OCI-LY1 (cell line): Measurements from ENCODE around the gene MILR1.

ENCODE experiments used
- H2AFZ ChIP-seq: fragments of 200-600 bp; sonication (generic), shearing (Covaris generic); 2 replicates; pipeline ENCODE4 v1.6.0; 2014; ENCODE audit warnings: antibody characterized with exemption, mild to moderate bottlenecking, low read length
- H3F3A ChIP-seq: fragments of 200-600 bp; sonication (generic), shearing (Covaris generic); 2 replicates; pipeline ENCODE4 v1.6.0; 2014; ENCODE audit warnings: mild to moderate bottlenecking, antibody characterized with exemption, low read length, moderate library complexity; ENCODE audit not compliant: insufficient read depth
- H3K27ac ChIP-seq: fragments of 200-600 bp; sonication (generic); 2 replicates; pipeline ENCODE4 v1.5.1; 2014; ENCODE audit warnings: low read length, mixed run types, mild to moderate bottlenecking, low read depth; ENCODE audit not compliant: poor library complexity, severe bottlenecking
- H3K27me3 ChIP-seq: fragments of 200-600 bp; sonication (generic); 2 replicates; pipeline ENCODE4 v1.6.0; 2014; ENCODE audit warnings: antibody characterized with exemption, mild to moderate bottlenecking, low read length, moderate library complexity; ENCODE audit not compliant: insufficient read depth
- H3K36me3 ChIP-seq: fragments of 200-600 bp; sonication (generic); 2 replicates; pipeline ENCODE4 v1.6.1; 2014; ENCODE audit warnings: mild to moderate bottlenecking, antibody characterized with exemption, low read length, moderate library complexity, mixed read lengths; ENCODE audit not compliant: insufficient read depth
- H3K4me1 ChIP-seq: fragments of 200-600 bp; sonication (generic); 2 replicates; pipeline ENCODE4 v1.5.1; 2014; ENCODE audit warnings: mild to moderate bottlenecking, low read length, moderate library complexity; ENCODE audit not compliant: insufficient read depth, severe bottlenecking
- H3K4me2 ChIP-seq: fragments of 200-600 bp; sonication (generic), shearing (Covaris generic); 2 replicates; pipeline ENCODE4 v1.6.1; 2014; ENCODE audit warnings: low read length
- H3K4me3 ChIP-seq: fragments of 200-600 bp; sonication (generic); 2 replicates; pipeline ENCODE4 v1.5.1; 2014; ENCODE audit warnings: low read length, low read depth, mild to moderate bottlenecking, mixed read lengths; ENCODE audit not compliant: poor library complexity, severe bottlenecking
- H3K79me2 ChIP-seq: fragments of 200-600 bp; shearing (Covaris generic); 2 replicates; pipeline ENCODE4 v1.6.1; 2016; ENCODE audit warnings: mixed run types, low read length, mixed read lengths; ENCODE audit not compliant: insufficient read depth
- H3K9ac ChIP-seq: fragments of 200-600 bp; sonication (generic), shearing (Covaris generic); 2 replicates; pipeline ENCODE4 v1.6.1; 2014; ENCODE audit warnings: mild to moderate bottlenecking, low read length, mixed read lengths
- H3K9me2 ChIP-seq: fragments of 200-600 bp; sonication (generic), shearing (Covaris generic); 2 replicates; pipeline ENCODE4 v1.6.1; 2014; ENCODE audit warnings: low read depth, mild to moderate bottlenecking, low read length, mixed read lengths
- H3K9me3 ChIP-seq: fragments of 200-600 bp; shearing (Covaris generic); 2 replicates; pipeline ENCODE4 v1.6.1; 2014; ENCODE audit warnings: low read length, mixed read lengths
- H4K20me1 ChIP-seq: fragments of 200-600 bp; sonication (generic), shearing (Covaris generic); 2 replicates; pipeline ENCODE4 v1.6.0; 2016; ENCODE audit warnings: mild to moderate bottlenecking, low read length; ENCODE audit not compliant: insufficient read depth
- EZH2 ChIP-seq: fragments of 200-600 bp; sonication (generic), shearing (Covaris generic); IDR thresholded peaks from 2 replicates; pipeline ENCODE4 v1.8.0; 2017; ENCODE audit warnings: borderline replicate concordance, mixed run types, mild to moderate bottlenecking, antibody characterized with exemption, low read length, moderate library complexity, mixed read lengths
- TF ChIP-seq, protein P1 (sequence below): fragments of 200-600 bp; sonication (generic), shearing (Covaris generic); IDR thresholded peaks from 2 replicates; pipeline ENCODE4 v1.5.1; 2017; ENCODE audit warnings: mild to moderate bottlenecking, antibody characterized with exemption, low read length, moderate library complexity, mixed read lengths

The MILR1 gene

DNA sequence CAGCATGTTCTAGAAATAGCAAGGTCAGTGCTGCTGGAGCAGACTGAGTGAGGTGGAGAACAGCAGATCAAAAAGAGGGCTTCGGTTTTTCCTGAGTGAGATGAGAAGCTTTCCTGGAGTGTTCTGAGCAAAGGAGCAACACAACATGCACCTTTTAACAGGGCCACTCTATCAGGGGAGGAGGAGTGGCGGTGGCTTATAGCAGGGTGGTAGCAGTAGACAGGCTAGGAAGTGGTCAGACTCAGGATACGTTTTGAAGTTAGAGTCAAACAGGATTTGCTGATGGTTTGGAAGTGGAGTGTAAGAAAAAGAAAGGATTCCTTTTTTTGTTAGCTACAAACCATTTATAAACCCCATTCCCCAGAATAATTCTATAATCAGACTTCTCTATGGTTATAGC, 35.5 kb downstream of the MILR1 start:
- no peak overlapping the region for H3K4me2 ChIP-seq
- H3K36me3 ChIP-seq, result peaks cover 78% of the 10 kb centered on the region
- TF ChIP-seq, protein P1, sequence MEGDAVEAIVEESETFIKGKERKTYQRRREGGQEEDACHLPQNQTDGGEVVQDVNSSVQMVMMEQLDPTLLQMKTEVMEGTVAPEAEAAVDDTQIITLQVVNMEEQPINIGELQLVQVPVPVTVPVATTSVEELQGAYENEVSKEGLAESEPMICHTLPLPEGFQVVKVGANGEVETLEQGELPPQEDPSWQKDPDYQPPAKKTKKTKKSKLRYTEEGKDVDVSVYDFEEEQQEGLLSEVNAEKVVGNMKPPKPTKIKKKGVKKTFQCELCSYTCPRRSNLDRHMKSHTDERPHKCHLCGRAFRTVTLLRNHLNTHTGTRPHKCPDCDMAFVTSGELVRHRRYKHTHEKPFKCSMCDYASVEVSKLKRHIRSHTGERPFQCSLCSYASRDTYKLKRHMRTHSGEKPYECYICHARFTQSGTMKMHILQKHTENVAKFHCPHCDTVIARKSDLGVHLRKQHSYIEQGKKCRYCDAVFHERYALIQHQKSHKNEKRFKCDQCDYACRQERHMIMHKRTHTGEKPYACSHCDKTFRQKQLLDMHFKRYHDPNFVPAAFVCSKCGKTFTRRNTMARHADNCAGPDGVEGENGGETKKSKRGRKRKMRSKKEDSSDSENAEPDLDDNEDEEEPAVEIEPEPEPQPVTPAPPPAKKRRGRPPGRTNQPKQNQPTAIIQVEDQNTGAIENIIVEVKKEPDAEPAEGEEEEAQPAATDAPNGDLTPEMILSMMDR, result no peak
- TF ChIP-seq EZH2, result no peak
- H3K27ac ChIP-seq, result no peak overlapping the region
- H3K9me3 ChIP-seq, result no peaks in the 10 kb centered on the region
- H2AFZ ChIP-seq, result no peak overlapping the region
- H3F3A ChIP-seq, result no peaks in the 10 kb centered on the region
- no peaks in the 10 kb centered on the region for H3K27me3 ChIP-seq
- H3K9ac ChIP-seq, result no peak overlapping the region
- no peak overlapping the region for H3K4me3 ChIP-seq
- H3K4me1 ChIP-seq, result no peaks in the 10 kb centered on the region
- H4K20me1 ChIP-seq, result no peaks in the 10 kb centered on the region
- no peaks in the 10 kb centered on the region for H3K9me2 ChIP-seq
- no peaks in the 10 kb centered on the region for H3K79me2 ChIP-seq

DNA sequence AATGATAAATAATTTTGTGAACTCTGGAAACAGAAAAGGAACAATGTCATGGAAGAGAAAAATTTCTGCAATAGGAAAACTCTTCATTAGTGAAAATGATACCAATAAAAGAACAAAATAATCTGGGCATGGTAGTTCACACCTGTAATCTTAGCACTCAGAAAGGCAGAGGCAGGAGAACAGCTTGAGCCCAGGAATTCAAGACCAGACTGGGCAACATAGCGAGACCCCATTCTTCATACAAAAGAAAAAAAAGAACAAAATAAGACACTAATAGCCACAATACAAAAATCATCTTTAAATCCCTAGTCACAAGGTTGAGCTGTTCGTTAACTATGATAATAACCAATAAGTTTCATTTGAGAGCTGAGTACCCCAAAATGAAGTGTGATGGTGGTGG, 39.4 kb downstream of the MILR1 start:
- H3F3A ChIP-seq, result no peaks in the 10 kb centered on the region
- no peak overlapping the region for H3K4me2 ChIP-seq
- H3K9me2 ChIP-seq, result no peaks in the 10 kb centered on the region
- H3K27me3 ChIP-seq, result no peaks in the 10 kb centered on the region
- no peaks in the 10 kb centered on the region for H3K9me3 ChIP-seq
- no peaks in the 10 kb centered on the region for H3K79me2 ChIP-seq
- no peak overlapping the region for H3K27ac ChIP-seq
- H4K20me1 ChIP-seq, result no peaks in the 10 kb centered on the region
- no peak overlapping the region for H3K9ac ChIP-seq
- no peak for TF ChIP-seq EZH2
- TF ChIP-seq, protein P1, result no peak
- H2AFZ ChIP-seq, result no peak overlapping the region
- H3K36me3 ChIP-seq, result peaks cover 86% of the 10 kb centered on the region
- no peak overlapping the region for H3K4me3 ChIP-seq
- H3K4me1 ChIP-seq, result no peaks in the 10 kb centered on the region

GRCh38 chr17:64491034-64491860, 42.3 kb downstream of the MILR1 start:
- peaks cover 71% of the 10 kb centered on the region for H3K36me3 ChIP-seq
- no peaks in the 10 kb centered on the region for H3K27me3 ChIP-seq
- H3K4me3 ChIP-seq, result no peak overlapping the region
- no peaks in the 10 kb centered on the region for H3K9me2 ChIP-seq
- no peaks in the 10 kb centered on the region for H4K20me1 ChIP-seq
- H3K9me3 ChIP-seq, result no peaks in the 10 kb centered on the region
- peaks cover 23% of the 10 kb centered on the region for H3K4me1 ChIP-seq
- no peak overlapping the region for H3K9ac ChIP-seq
- no peak overlapping the region for H3K27ac ChIP-seq
- no peaks in the 10 kb centered on the region for H3F3A ChIP-seq
- H3K79me2 ChIP-seq, result peaks cover 10% of the 10 kb centered on the region
- no peak overlapping the region for H2AFZ ChIP-seq
- TF ChIP-seq EZH2, result no peak
- TF ChIP-seq, protein P1, result peak; percentile 71
- H3K4me2 ChIP-seq, result no peak overlapping the region
